Muscle layer of colon (tissue), 2 donors: ENCODE measurements around the gene C3orf22.

Experiments
- H3K27ac ChIP-seq: one replicate; pipeline ENCODE4 v1.7.0; 2013; ENCODE audit warnings: low read depth, mild to moderate bottlenecking, low read length, moderate library complexity
- H3K27me3 ChIP-seq, 2 donors: one replicate each; pipeline ENCODE4 v1.7.0; 2013; ENCODE audit warnings: low read length in 2 of 2, mild to moderate bottlenecking in 2 of 2; ENCODE audit not compliant: insufficient read depth in 2 of 2, control insufficient read depth in 1 of 2
- H3K36me3 ChIP-seq: one replicate; pipeline ENCODE4 v1.7.0; 2013; ENCODE audit warnings: mild to moderate bottlenecking, low read length; ENCODE audit not compliant: insufficient read depth
- H3K4me1 ChIP-seq: one replicate; pipeline ENCODE4 v1.7.0; 2013; ENCODE audit warnings: mild to moderate bottlenecking, low read length; ENCODE audit not compliant: insufficient read depth
- H3K4me3 ChIP-seq, 2 donors: one replicate each; pipeline ENCODE4 v1.7.0; 2013; ENCODE audit warnings: low read length in 2 of 2, low read depth in 1 of 2, mild to moderate bottlenecking in 1 of 2, moderate library complexity in 1 of 2
- H3K9ac ChIP-seq: one replicate; pipeline ENCODE4 v1.7.0; 2013; ENCODE audit warnings: low read length
- H3K9me3 ChIP-seq: one replicate; pipeline ENCODE4 v1.7.0; 2013; ENCODE audit warnings: mild to moderate bottlenecking, low read length
- donor health status: abdominal sarcoma.
- donor health status: Adenocarcinoma of cecum.

C3orf22 gene

DNA sequence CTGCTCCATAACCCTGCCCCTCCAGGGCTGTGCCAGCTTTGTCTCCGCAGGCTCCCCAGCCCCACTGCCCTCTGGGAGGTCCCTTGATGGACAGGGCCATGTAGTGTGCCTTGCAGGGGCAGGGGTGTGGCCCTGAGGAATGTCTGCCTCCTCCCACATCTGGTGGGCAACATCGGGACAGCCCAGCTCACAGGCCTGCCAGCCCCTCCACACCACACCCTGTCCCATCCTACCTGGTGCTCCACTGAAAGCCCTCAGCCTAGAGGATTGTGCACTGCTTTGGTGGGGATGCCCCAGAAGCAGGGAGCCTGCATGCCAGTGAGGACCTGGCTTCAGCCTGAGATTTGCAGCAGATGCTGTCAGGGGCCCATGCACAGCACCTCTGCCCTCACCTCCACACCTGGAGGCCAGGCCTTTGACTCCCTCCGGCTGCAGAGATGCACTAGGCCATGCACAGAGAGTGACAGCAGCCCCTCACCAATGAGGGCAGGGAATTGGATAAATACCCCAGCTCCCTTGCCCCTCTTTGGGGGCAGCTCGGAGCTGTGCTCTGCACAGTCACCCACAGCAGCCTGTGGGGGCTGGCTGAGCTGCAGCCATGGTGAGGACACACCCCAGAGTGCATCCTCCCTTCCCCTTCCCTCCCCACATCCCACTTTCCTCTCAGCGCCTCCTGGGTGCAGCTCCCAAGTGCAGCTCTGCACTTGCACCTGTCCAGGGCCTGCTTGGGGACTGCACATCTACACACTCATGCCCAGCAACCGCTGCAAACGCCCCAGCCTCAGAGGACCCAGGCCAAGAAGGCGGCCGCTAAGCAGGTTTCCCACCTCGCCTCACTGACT is 2.7 kb downstream of the C3orf22 start:
- Histone ChIP-seq H3K36me3 (no peaks in the 10 kb centered on the region), H3K27me3 (peaks cover 0 to 4% of the 10 kb centered on the region in 2 donors), H3K9ac (no peak overlapping the region), H3K27ac (no peak overlapping the region), H3K4me1 (no peaks in the 10 kb centered on the region), H3K9me3 (no peaks in the 10 kb centered on the region), H3K4me3 (no peak overlapping the region)

- Histone ChIP-seq H3K27ac (no peak overlapping the region), H3K27me3 (peaks cover 0 to 8% of the 10 kb centered on the region in 2 donors)
Measured at GRCh38 chr3:126554560-126555525, 3.9 kb downstream of the C3orf22 start.

DNA sequence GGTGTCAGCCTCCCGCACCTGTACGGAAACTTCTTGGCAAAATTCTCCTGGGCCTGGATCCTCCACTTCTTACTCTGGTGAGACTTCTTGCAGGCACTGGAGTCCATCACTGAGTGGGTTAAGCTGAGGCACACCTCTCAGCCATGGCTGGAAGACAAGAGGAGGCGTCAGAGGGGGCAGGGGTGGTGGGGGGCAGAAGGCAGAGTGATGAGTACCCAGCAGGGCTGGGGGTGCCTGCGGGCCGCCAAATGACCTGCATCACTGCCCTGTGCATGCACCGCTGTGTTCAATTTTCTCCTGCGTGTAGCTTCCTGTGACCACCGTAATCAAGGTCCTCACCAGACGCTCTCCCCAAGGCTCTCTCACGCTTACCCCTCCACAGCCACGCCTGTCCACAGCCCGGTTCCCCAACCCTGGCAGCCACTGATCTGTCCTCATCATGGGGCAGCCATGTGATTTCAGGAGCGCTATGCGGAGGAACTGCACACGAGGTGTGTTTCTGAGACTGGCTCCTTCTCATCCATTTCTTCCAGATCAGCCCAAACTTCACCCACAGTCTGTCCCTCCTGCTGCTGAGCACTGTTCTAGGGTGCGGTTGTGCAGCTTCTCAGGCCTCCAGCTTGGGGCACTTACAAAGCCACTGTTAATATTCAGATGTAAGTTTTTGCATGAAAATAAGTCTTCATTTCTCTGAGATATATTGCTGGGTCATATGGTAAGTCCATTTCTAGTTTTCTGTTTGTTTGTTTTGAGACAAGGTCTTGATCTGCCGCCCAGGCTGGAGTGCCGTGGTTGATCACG is 5.2 kb downstream of the C3orf22 start:
- H3K27ac ChIP-seq, result no peak overlapping the region
- no peaks in the 10 kb centered on the region for H3K4me1 ChIP-seq
- H3K27me3 ChIP-seq, result peaks cover 0 to 8% of the 10 kb centered on the region in 2 donors
- no peak overlapping the region for H3K4me3 ChIP-seq
- H3K9ac ChIP-seq, result no peak overlapping the region
- no peaks in the 10 kb centered on the region for H3K9me3 ChIP-seq
- H3K36me3 ChIP-seq, result no peaks in the 10 kb centered on the region

More at GRCh38 chr3:126554560-126555525, 3.9 kb downstream of the C3orf22 start:
- no peaks in the 10 kb centered on the region for H3K4me1 ChIP-seq
- H3K36me3 ChIP-seq, result no peaks in the 10 kb centered on the region
- no peak overlapping the region for H3K9ac ChIP-seq
- H3K4me3 ChIP-seq, result no peak overlapping the region
- H3K9me3 ChIP-seq, result no peaks in the 10 kb centered on the region

DNA sequence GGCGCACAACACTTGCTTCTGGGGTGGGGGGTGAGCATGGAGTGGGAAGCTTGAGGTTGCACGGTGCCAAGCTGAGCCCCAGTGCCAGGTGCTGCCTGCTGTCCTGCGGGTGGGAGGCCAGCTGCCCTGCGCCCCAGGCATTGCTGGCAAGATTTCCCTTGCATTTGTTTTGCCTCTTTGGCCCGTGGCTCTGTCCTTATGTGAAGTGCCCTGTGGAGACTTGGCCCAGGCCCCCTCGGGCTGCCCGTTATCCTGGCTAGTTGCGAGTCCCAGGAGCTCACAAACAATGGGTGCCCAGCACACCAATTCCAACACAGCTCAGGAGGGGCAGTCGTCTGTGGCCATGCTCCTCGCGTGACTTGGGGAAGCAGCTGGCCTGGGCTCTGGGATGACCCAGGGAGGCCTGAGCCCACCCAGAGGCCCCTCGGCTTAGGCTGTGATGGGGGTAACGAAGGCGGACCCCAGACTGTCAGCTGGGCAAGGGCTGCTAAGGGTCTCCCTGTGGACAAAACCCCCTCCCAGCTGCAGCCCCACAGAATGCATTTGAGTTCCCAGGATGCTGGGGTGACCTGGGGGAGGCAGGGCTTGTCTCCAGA is 5.9 kb downstream of the C3orf22 start:
- H3K9me3 ChIP-seq, result no peaks in the 10 kb centered on the region
- peaks cover 0 to 4% of the 10 kb centered on the region in 2 donors for H3K27me3 ChIP-seq
- no peaks in the 10 kb centered on the region for H3K36me3 ChIP-seq
- H3K4me3 ChIP-seq, result no peak overlapping the region
- H3K9ac ChIP-seq, result no peak overlapping the region
- H3K4me1 ChIP-seq, result no peaks in the 10 kb centered on the region
- no peak overlapping the region for H3K27ac ChIP-seq

DNA sequence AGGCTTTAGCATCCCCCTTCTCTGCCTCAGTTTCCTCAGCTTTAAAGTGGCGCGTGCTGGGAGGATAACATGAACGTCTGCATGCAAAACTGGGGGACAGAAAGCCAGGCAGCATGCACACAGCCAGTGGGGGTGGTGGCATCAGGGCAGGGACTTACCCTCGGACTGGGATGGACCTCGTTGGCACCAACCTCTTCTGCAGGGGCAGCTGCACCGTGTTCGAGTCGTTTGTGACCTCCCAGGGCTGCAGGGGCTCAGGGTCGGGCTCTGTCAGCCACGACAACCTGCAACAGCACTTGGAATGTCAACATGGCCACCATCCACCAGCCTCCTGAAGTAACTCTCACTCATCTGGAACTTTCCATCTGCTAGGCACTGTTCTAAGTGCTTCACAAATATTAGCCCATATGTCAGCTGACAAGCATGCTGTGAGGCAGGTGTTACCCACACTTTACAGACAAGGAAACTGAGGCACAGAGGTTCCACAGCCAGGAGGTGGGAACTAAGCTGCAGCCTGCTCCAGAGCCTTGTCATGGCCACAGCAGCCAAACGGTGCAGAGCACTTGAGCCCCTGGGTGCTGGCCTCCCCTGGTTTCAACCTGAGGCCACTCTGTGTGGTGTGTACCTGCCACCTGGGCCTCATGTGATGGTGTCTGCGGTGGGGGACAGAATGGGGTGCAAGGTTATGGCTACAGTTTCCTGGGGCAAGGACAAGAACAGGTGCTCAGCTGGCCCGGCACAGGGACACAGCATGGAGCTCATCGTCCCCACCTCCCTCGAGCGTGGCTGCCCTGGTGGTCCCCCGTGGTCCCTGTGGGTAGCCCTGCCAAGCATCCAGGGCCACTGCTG is 6.7 kb downstream of the C3orf22 start:
- H3K4me3 ChIP-seq, result no peak overlapping the region
- H3K27ac ChIP-seq, result no peak overlapping the region
- H3K9ac ChIP-seq, result no peak overlapping the region
- H3K27me3 ChIP-seq, result peaks cover 0 to 4% of the 10 kb centered on the region in 2 donors
- no peaks in the 10 kb centered on the region for H3K9me3 ChIP-seq
- no peaks in the 10 kb centered on the region for H3K4me1 ChIP-seq
- no peaks in the 10 kb centered on the region for H3K36me3 ChIP-seq

DNA sequence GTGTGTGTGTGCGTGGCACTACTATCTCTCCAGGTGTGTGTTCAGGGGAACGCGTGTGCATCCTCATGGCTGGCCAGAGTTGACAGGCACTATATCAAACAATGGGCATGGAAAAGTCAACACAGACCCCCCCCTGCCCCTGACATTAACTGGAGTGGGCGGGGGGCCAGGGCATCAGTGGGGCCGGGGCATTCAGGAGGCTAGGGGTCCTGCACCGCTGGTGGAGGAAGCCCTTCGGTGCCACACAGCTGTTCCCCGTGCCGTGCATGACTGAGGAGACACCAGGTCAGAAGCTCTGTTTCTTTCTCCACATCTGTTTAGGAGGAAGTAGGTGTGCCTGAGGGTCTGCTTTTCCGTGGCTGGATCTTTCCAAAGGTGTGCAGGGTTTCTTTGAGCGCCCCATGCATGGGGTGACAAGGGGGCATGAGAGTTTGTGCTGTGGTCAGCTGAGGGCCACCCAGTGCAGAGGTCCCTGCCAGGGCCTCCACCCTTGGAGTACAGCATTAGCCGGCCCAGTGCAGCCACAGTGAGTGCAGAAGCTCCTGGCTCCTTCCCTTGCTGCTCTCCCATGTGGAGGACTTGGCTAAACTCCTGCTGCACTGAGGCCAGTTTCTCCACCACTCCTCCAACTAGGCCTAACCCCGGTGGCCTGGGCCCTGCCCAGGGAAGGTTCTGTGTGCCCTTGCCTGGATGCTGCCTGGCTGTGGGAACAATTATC is 7.5 kb downstream of the C3orf22 start:
- Histone ChIP-seq H3K36me3 (no peaks in the 10 kb centered on the region), H3K4me3 (no peak overlapping the region), H3K4me1 (no peaks in the 10 kb centered on the region), H3K27ac (no peak overlapping the region), H3K9me3 (no peaks in the 10 kb centered on the region), H3K27me3 (peaks cover 0 to 4% of the 10 kb centered on the region in 2 donors), H3K9ac (no peak overlapping the region)

DNA sequence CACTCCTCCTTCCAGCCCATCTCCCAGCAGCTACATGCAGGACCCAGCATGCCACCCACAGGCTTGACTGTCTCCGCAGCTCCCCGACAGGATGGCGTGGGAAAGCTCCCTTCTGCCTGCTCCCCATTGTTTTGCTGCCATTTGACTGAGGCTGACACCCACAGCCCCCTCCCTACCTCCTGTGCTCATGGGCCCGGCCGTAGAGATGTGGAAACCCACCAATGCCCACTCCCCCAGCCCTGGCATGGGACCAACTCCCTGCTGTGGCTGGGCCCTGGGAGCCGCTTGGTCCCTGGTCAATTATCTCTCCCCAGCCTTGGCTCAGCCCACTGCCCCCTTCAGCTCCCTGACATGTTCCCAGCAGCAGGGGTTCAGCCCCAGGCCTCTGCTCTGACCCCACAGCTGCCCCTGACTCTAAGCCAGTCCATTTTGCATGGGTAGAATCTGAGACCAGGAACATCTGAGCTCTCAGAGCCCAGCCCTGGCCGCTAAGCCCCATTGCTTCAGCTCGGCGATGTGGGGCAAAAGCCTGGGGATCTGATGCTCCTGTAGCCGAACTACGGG is 8.2 kb downstream of the C3orf22 start:
- no peaks in the 10 kb centered on the region for H3K4me1 ChIP-seq
- no peaks in the 10 kb centered on the region for H3K36me3 ChIP-seq
- H3K27ac ChIP-seq, result no peak overlapping the region
- no peak overlapping the region for H3K9ac ChIP-seq
- H3K9me3 ChIP-seq, result no peaks in the 10 kb centered on the region
- H3K27me3 ChIP-seq, result peaks cover 0 to 4% of the 10 kb centered on the region in 2 donors
- H3K4me3 ChIP-seq, result no peak overlapping the region

- no peaks in the 10 kb centered on the region for H3K9me3 ChIP-seq
- no peaks in the 10 kb centered on the region for H3K36me3 ChIP-seq
- H3K9ac ChIP-seq, result no peak overlapping the region
- H3K4me1 ChIP-seq, result no peaks in the 10 kb centered on the region
- H3K27me3 ChIP-seq, result peaks cover 0 to 4% of the 10 kb centered on the region in 2 donors
- H3K4me3 ChIP-seq, result no peak overlapping the region
- H3K27ac ChIP-seq, result no peak overlapping the region
Measured at GRCh38 chr3:126549861-126550487, 8.8 kb downstream of the C3orf22 start.
